HL-60 (cell line): ENCODE results near the gene PPP1R11.

Experiments
- DNase-seq, 2 experiments: peaks; one replicate each; pipeline ENCODE4 v3.0.0-alpha.2; 2010 to 2020; ENCODE audit warnings: low read depth in 1 of 2, low spot score in 1 of 2
- H3K27ac ChIP-seq: fragments of 250-450 bp; sonication (Bioruptor Pico); replicated peaks from 2 replicates; pipeline ENCODE4 v1.5.1; 2020; ENCODE audit warnings: mild to moderate bottlenecking, moderate library complexity
- H3K27me3 ChIP-seq: fragments of 250-450 bp; sonication (Bioruptor Pico); 2 replicates; pipeline ENCODE4 v1.5.1; 2021; ENCODE audit warnings: mild to moderate bottlenecking, moderate library complexity; ENCODE audit not compliant: insufficient read depth, poor library complexity, severe bottlenecking
- H3K4me3 ChIP-seq: replicated peaks from 2 replicates; pipeline ENCODE4 v1.5.1; 2011; ENCODE audit warnings: mild to moderate bottlenecking, control low read depth, low read length; ENCODE audit not compliant: insufficient read depth
- CTCF ChIP-seq: IDR thresholded peaks from one replicate; pipeline ENCODE4 v1.5.1; 2011; ENCODE audit warnings: low read length, control low read depth, inconsistent platforms; ENCODE audit not compliant: insufficient read depth
- GABPA ChIP-seq: IDR thresholded peaks from 2 replicates; pipeline ENCODE4 v1.6.1; 2012; ENCODE audit warnings: low read depth
- POLR2AphosphoS5 ChIP-seq: IDR thresholded peaks from 2 replicates; pipeline ENCODE4 v1.6.1; 2012; ENCODE audit warnings: low read depth
- REST ChIP-seq: IDR thresholded peaks from 2 replicates; pipeline ENCODE4 v1.6.1; 2012; ENCODE audit warnings: low read depth; ENCODE audit not compliant: insufficient replicate concordance
- SPI1 ChIP-seq: IDR thresholded peaks from 2 replicates; pipeline ENCODE4 v1.6.1; 2012; ENCODE audit warnings: low read depth, mild to moderate bottlenecking, borderline replicate concordance

The PPP1R11 gene

GRCh38 chr6:30075790-30076732, 9.1 kb downstream of the PPP1R11 start:
- H3K27me3 ChIP-seq: peaks cover 51% of the 10 kb centered on the region
- TF ChIP-seq GABPA (no peak), CTCF (no peak), POLR2AphosphoS5 (no peak), SPI1 (no peak), REST (no peak)
- H3K27ac ChIP-seq: no peak overlapping the region
- H3K4me3 ChIP-seq: no peak overlapping the region
- DNase-seq: no peak

- H3K27ac ChIP-seq: no peak overlapping the region
- H3K27me3 ChIP-seq: peaks cover 51% of the 10 kb centered on the region
- TF ChIP-seq POLR2AphosphoS5: no peak
- no peak for TF ChIP-seq REST
- no peak for TF ChIP-seq CTCF
- TF ChIP-seq GABPA: no peak
- no peak for TF ChIP-seq SPI1
- no peak overlapping the region for H3K4me3 ChIP-seq
- DNase-seq: no peak
Observed at GRCh38 chr6:30077218-30077617, 10.2 kb downstream of the PPP1R11 start.

- TF ChIP-seq CTCF (no peak), GABPA (no peak), POLR2AphosphoS5 (no peak)
- H3K4me3 ChIP-seq: no peak overlapping the region
- DNase-seq: no peak
- H3K27me3 ChIP-seq: peaks cover 23% of the 10 kb centered on the region
- no peak overlapping the region for H3K27ac ChIP-seq
Observed at GRCh38 chr6:30087876-30088275, 20.9 kb downstream of the PPP1R11 start.
